B cell (primary cell): ENCODE measurements around the gene VAPB. TPM values are rescaled to one million over a fixed set of nuclear protein-coding genes. Genes with fewer than 3 reads are reported as not detected.

Experiments used
- ATAC-seq: fragments of 200-7000 bp; cut with Tn5 transposase; one replicate; pipeline ENCODE4 v1.10.0; 2021; ENCODE audit warnings: low read depth, mild to moderate bottlenecking, moderate number of reproducible peaks, moderate library complexity
- CTCF ChIA-PET: fragments of 350-600 bp; sonication (Branson Sonifier 250); formaldehyde crosslinking; loops from one replicate; lab custom pipeline; 2021; ENCODE audit warnings: antibody characterized with exemption, inconsistent platforms; lab: Charles Lee
- POLR2A ChIA-PET: fragments of 350-600 bp; sonication (Branson Sonifier 250); formaldehyde crosslinking; loops from one replicate; lab custom pipeline; 2021; ENCODE audit warnings: antibody characterized with exemption; lab: Charles Lee
- DNase-seq: peaks from one replicate; pipeline ENCODE4 v3.0.0; 2013
- H2AFZ ChIP-seq: 2 replicates; pipeline ENCODE4 v1.6.1; 2012; ENCODE audit warnings: mild to moderate bottlenecking, low read depth, low read length; ENCODE audit not compliant: insufficient read depth, poor library complexity, severe bottlenecking
- H3K27ac ChIP-seq, 2 donors: 1 replicate in 1 of 2; 2 replicates in 1 of 2; pipeline ENCODE4 v1.5.1; 2012 to 2013; ENCODE audit warnings: low read length in 2 of 2, mild to moderate bottlenecking in 2 of 2, moderate library complexity in 1 of 2
- H3K27me3 ChIP-seq, 4 experiments: fragments of 200-600 bp in 1 of 4; sonication (generic) in 1 of 4; replicated peaks in 1 of 4; 1 replicate in 2 of 4; 2 replicates in 2 of 4; pipeline versions ENCODE4 v1.6.1 to v1.7.0; 2013 to 2016; ENCODE audit warnings: low read length in 3 of 4, mild to moderate bottlenecking in 2 of 4, mixed read lengths in 1 of 4, moderate library complexity in 1 of 4; ENCODE audit not compliant: insufficient read depth in 4 of 4, control insufficient read depth in 3 of 4; ENCODE audit errors: control extremely low read depth in 1 of 4
- H3K36me3 ChIP-seq, 2 experiments: replicated peaks in 1 of 2; 1 replicate in 1 of 2; 2 replicates in 1 of 2; pipeline versions ENCODE4 v1.6.1 to v1.7.1; 2013; ENCODE audit warnings: low read length in 1 of 2; ENCODE audit not compliant: insufficient read depth in 2 of 2, control insufficient read depth in 1 of 2; ENCODE audit errors: control extremely low read depth in 1 of 2, extremely low read depth in 1 of 2
- H3K4me1 ChIP-seq, 2 donors: fragments of 200-600 bp in 1 of 2; sonication (generic) in 1 of 2; 1 replicate in 1 of 2; 2 replicates in 1 of 2; pipeline versions ENCODE4 v1.5.1 to v1.6.1; 2013 to 2017; ENCODE audit warnings: low read length in 2 of 2; ENCODE audit not compliant: control insufficient read depth in 2 of 2, insufficient read depth in 2 of 2
- H3K4me2 ChIP-seq: replicated peaks from 2 replicates; pipeline ENCODE3; 2012; ENCODE audit warnings: mild to moderate bottlenecking, low read depth, low read length; ENCODE audit not compliant: poor library complexity, severe bottlenecking
- H3K4me3 ChIP-seq, 5 experiments: fragments of 200-600 bp in 1 of 5; sonication (generic) in 1 of 5; 1 replicate in 3 of 5; 2 replicates in 2 of 5; pipeline versions ENCODE4 v1.5.1 to v1.7.0; 2011 to 2016; ENCODE audit warnings: low read length in 4 of 5, mild to moderate bottlenecking in 4 of 5, low read depth in 2 of 5, control low read depth in 1 of 5, moderate library complexity in 1 of 5; ENCODE audit not compliant: insufficient read depth in 1 of 5; ENCODE audit errors: control extremely low read depth in 1 of 5, extremely low read depth in 1 of 5
- H3K79me2 ChIP-seq: fragments of 200-600 bp; sonication (generic); one replicate; pipeline ENCODE4 v1.6.0; 2016; ENCODE audit warnings: low read length; ENCODE audit not compliant: control insufficient read depth, insufficient read depth
- H3K9ac ChIP-seq: fragments of 200-600 bp; sonication (generic); 2 replicates; pipeline ENCODE4 v1.6.1; 2017; ENCODE audit warnings: mild to moderate bottlenecking, low read length, moderate library complexity
- H3K9me3 ChIP-seq, 3 donors: one replicate each; pipeline versions ENCODE4 v1.6.1 to v1.7.1; 2013; ENCODE audit warnings: low read length in 2 of 3; ENCODE audit not compliant: control insufficient read depth in 2 of 3, insufficient read depth in 1 of 3; ENCODE audit errors: control extremely low read depth in 1 of 3
- H4K20me1 ChIP-seq: 2 replicates; pipeline ENCODE4 v1.6.0; 2012; ENCODE audit warnings: mild to moderate bottlenecking, low read length; ENCODE audit not compliant: insufficient read depth, control insufficient read depth, poor library complexity, severe bottlenecking
- H3K27ac Mint-ChIP-seq: one replicate; pipeline ENCODE4 v1.8.0; 2021; ENCODE audit warnings: mixed read lengths
- H3K27me3 Mint-ChIP-seq: one replicate; pipeline ENCODE4 v1.8.0; 2021; ENCODE audit warnings: mixed read lengths
- H3K4me1 Mint-ChIP-seq: one replicate; pipeline ENCODE4 v1.8.0; 2021; ENCODE audit warnings: mixed read lengths
- H3K4me3 Mint-ChIP-seq: one replicate; pipeline ENCODE4 v1.8.0; 2021; ENCODE audit warnings: mixed read lengths
- H3K9me3 Mint-ChIP-seq: one replicate; pipeline ENCODE4 v1.8.0; 2022; ENCODE audit warnings: mixed read lengths; ENCODE audit not compliant: insufficient read depth
- CTCF ChIP-seq: fragments of 200-600 bp; IDR thresholded peaks from one replicate; pipeline ENCODE4 v1.8.0; 2022; ENCODE audit warnings: antibody characterized with exemption, mild to moderate bottlenecking
- EZH2 ChIP-seq: IDR thresholded peaks from 2 replicates; pipeline ENCODE4 v1.6.1; 2012; ENCODE audit warnings: borderline replicate concordance, low read depth, mild to moderate bottlenecking, moderate library complexity, low read length; ENCODE audit not compliant: insufficient read depth, poor library complexity, severe bottlenecking
- WGBS: methylation state at CpG from one replicate; pipeline ENCODE4 v1.1.5; 2013; ENCODE audit warnings: missing lambda C conversion rate; ENCODE audit not compliant: insufficient coverage; 5-methylcytosine and 5-hydroxymethylcytosine counted together
- intact Hi-C: fragments of 100-400 bp; cut with micrococcal nuclease; formaldehyde crosslinking; loops from one replicate; pipeline ENCODE4 v1.10.0; 2022
- polyA plus RNA-seq: library from polyadenylated mRNA; depleted of rRNA; stranded (reverse); fragments of >200 nt; gene quantifications from 2 replicates; pipeline ENCODE4 v1.2.3, GENCODE V29; 2012
- total RNA-seq, 2 donors: library from RNA; stranded (reverse); fragments of 120-200 nt in 1 of 2; gene quantifications; 1 replicate in 1 of 2; 2 replicates in 1 of 2; pipeline versions ENCODE4 v1.2.3 to v1.2.4, GENCODE V29; 2013 to 2022

VAPB gene
- total and polyA plus RNA-seq, 2 donors (not counting 1 experiment from before 2014, with no cell fraction given), result 19.5 to 26.4 TPM

DNA sequence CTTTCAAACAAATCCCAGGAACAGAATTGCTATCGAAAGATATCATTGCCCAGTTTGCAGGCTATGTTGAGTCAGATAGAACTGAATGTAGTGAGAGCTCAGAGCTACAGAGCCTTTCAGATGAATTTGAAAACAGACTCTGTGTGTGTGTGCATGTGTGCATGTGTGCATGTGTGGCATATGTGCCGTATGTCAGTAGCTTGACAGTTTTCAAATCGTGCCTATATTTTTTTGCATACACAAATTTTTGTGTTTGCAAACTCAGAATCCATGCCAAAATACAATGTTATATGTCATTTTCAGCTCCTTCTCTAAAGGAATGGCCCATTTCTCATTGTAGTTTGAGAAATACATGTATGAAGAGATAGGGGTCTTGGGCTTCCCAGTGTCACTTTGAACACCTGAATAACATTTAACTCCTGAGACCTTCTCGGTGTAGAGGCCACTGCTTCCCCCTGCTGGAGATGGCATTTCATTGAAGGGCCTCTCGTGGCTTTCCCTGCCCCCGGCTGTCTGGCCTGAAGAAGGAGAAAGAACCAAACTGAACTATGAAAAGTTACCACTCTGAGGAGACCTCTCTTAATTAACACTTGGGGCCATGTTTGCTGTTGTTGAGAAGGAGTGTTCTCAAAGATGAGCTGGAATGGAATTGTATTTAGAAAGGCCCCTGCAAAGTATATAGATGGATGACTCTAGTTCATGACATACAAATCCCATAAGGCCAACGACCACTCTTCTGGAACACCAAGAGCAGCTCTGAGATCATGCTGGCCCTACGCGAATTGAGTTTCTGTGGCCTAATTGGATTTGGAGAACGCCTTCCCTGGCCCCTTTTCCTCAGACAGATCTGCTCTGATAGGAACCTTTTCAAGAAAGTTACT, 58.7 kb downstream of the VAPB start:
- H2AFZ ChIP-seq, result no peak overlapping the region
- TF ChIP-seq CTCF, result peak; percentile 62
- no peak for TF ChIP-seq EZH2
- no peaks in the 10 kb centered on the region for H3K79me2 ChIP-seq
- peak; percentile 45 for ATAC-seq
- ChIA-PET CTCF (interaction anchor here (0.7 to 4.3 kb wide), 9 partner anchors 11 to 237 kb away, joined by 3 to 45 read pairs (median 4); no protein-coding TSS in a partner anchor), POLR2A (no interaction called here)
- Mint-ChIP-seq H3K27ac (no peak overlapping the region), H3K9me3 (no peaks in the 10 kb centered on the region), H3K4me3 (no peak overlapping the region), H3K4me1 (peaks cover 10% of the 10 kb centered on the region), H3K27me3 (no peaks in the 10 kb centered on the region)
- peak; percentile 53 for DNase-seq
- H3K9ac ChIP-seq, result no peak overlapping the region
- no peak overlapping the region for H3K27ac ChIP-seq
- H3K4me2 ChIP-seq, result no peak overlapping the region
- no peaks in the 10 kb centered on the region for H3K9me3 ChIP-seq
- peaks cover 0 to 26% of the 10 kb centered on the region in 2 experiments for H3K36me3 ChIP-seq
- H3K27me3 ChIP-seq, result no peaks in the 10 kb centered on the region
- H4K20me1 ChIP-seq, result peaks cover 2% of the 10 kb centered on the region
- H3K4me1 ChIP-seq, result peaks cover 0 to 5% of the 10 kb centered on the region in 2 donors
- intact Hi-C loops, result loop anchor here (1.0 kb wide), 1 partner anchor 210 kb away; no protein-coding TSS in a partner anchor
- WGBS, result 67% methylated on average over 7 of the region's 10 CpGs
- H3K4me3 ChIP-seq, result no peak overlapping the region

DNA sequence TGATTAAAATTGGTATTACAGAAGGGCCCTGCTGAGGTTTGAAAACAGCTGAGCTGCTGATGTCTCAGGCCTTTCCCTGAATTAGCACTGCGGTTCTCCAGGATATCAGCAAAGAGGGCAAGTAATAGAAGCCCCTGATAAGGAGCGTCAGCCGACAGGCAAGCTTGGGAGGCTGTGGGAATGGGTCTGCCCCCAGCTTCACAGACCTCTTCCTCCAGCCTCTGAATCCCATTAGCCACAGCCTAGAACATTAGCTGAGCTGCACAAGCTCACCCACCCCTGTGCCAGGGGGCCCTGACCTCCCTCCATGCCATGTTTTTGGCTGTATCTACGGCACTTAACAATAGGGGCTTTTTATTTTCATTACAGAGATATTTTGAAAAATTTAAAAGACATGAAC, 59.9 kb downstream of the VAPB start:
- no peaks in the 10 kb centered on the region for H3K27me3 ChIP-seq
- no peaks in the 10 kb centered on the region for H3K79me2 ChIP-seq
- H3K27ac ChIP-seq, result no peak overlapping the region
- ChIA-PET CTCF (interaction anchor here (1.4 to 4.3 kb wide), 3 partner anchors 10 to 214 kb away, joined by 3 to 45 read pairs (median 7); no protein-coding TSS in a partner anchor), POLR2A (no interaction called here)
- Mint-ChIP-seq H3K9me3 (no peaks in the 10 kb centered on the region), H3K4me1 (peaks cover 12% of the 10 kb centered on the region), H3K27ac (no peak overlapping the region), H3K4me3 (no peak overlapping the region), H3K27me3 (no peaks in the 10 kb centered on the region)
- H3K36me3 ChIP-seq, result peaks cover 0 to 14% of the 10 kb centered on the region in 2 experiments
- ATAC-seq, result no peak
- H4K20me1 ChIP-seq, result no peaks in the 10 kb centered on the region
- no peak overlapping the region for H3K9ac ChIP-seq
- WGBS, result 96% methylated on average over 3 of the region's 4 CpGs
- H2AFZ ChIP-seq, result no peak overlapping the region
- TF ChIP-seq EZH2, result no peak
- no peak for TF ChIP-seq CTCF
- H3K4me2 ChIP-seq, result no peak overlapping the region
- H3K9me3 ChIP-seq, result no peaks in the 10 kb centered on the region
- no peak for DNase-seq
- H3K4me3 ChIP-seq, result no peak overlapping the region
- peaks cover 0 to 5% of the 10 kb centered on the region in 2 donors for H3K4me1 ChIP-seq
- intact Hi-C loops, result no loop called here
